Omental fat pad (tissue), 4 donors: Measurements from ENCODE around the gene ADAP1. TPM values are rescaled to one million over a fixed set of nuclear protein-coding genes. Genes with fewer than 3 reads are reported as not detected.

Experiments
- ATAC-seq: fragments of 150-250 bp; one replicate; pipeline ENCODE4 v1.9.1; 2016; ENCODE audit warnings: mild to moderate bottlenecking, moderate library complexity; ENCODE audit not compliant: low FRiP score
- DNase-seq: peaks from one replicate; pipeline ENCODE4 v3.0.0-alpha.2; 2019; ENCODE audit warnings: low spot score
- CTCF ChIP-seq, 3 donors: fragments of 450-650 bp; IDR thresholded peaks; one replicate each; pipeline ENCODE4 v1.5.1; 2016 to 2017; ENCODE audit warnings: antibody characterized with exemption in 3 of 3, mild to moderate bottlenecking in 3 of 3, moderate library complexity in 2 of 3
- total RNA-seq, 4 donors: library from RNA; depleted of rRNA; stranded (reverse); fragments of >200 nt; gene quantifications; one replicate each; pipeline ENCODE4 v1.1.0, GENCODE V29; 2016

The ADAP1 gene
- total RNA-seq, 4 donors from 2014 or later: 6.7 to 21.7 (median 14.4) TPM

- no peak for TF ChIP-seq CTCF (IDR thresholded peaks at IDR 0.05)
- DNase-seq (no peak), ATAC-seq (no peak)
Measured at GRCh38 chr7:951881-952547, 2.5 kb downstream of the ADAP1 start.

GRCh38 chr7:949021-949934 lies 5.2 kb downstream of the ADAP1 start:
- no peak for TF ChIP-seq CTCF (IDR thresholded peaks at IDR 0.05)
- DNase-seq: no peak
- ATAC-seq: no peak

GRCh38 chr7:947391-948210 lies 6.9 kb downstream of the ADAP1 start:
- DNase-seq (no peak), ATAC-seq (no peak)
- TF ChIP-seq CTCF (IDR thresholded peaks at IDR 0.05): no peak

- no peak for DNase-seq
- TF ChIP-seq CTCF (IDR thresholded peaks at IDR 0.05): no peak
- no peak for ATAC-seq
Measured at GRCh38 chr7:946256-946996, 8.1 kb downstream of the ADAP1 start.

- DNase-seq (no peak), ATAC-seq (no peak)
Measured at GRCh38 chr7:945556-946255, 8.8 kb downstream of the ADAP1 start.

More at GRCh38 chr7:945556-946255, 8.8 kb downstream of the ADAP1 start:
- TF ChIP-seq CTCF (IDR thresholded peaks at IDR 0.05): no peak
